GM23248 (cell line): ENCODE results near the gene TVP23B.
"Not testable (repeated sequence)": the region's sequence is repeated elsewhere in the genome, so short reads cannot be mapped to it uniquely, and the experiment has no call there.

Experiments
- EZH2 ChIP-seq: fragments of 200-600 bp; sonication (generic); IDR thresholded peaks from 2 replicates; pipeline ENCODE4 v1.6.1; 2018; ENCODE audit warnings: antibody characterized with exemption, mild to moderate bottlenecking; ENCODE audit not compliant: insufficient read depth, poor library complexity, severe bottlenecking
- EZH2phosphoT487 ChIP-seq: fragments of 200-600 bp; sonication (generic); IDR thresholded peaks from 2 replicates; pipeline ENCODE4 v1.6.1; 2018; ENCODE audit warnings: antibody characterized with exemption, moderate library complexity, mild to moderate bottlenecking, low read depth; ENCODE audit not compliant: insufficient read depth

GRCh38 chr17:18739616-18740391, 41.2 kb upstream of the TVP23B start:
- TF ChIP-seq EZH2phosphoT487, EZH2: not testable (repeated sequence)
